Prostate gland (tissue), 2 donors: Measurements from ENCODE around the gene CCDC121. TPM values are rescaled to one million over a fixed set of nuclear protein-coding genes. Genes with fewer than 3 reads are reported as not detected.

Experiments
- DNase-seq: peaks from one replicate; pipeline ENCODE4 v3.0.0-alpha.2; 2019; ENCODE audit warnings: low spot score
- H3K27ac ChIP-seq, 2 donors: fragments of 200-600 bp; sonication (generic); 2 replicates each; pipeline ENCODE4 v1.5.1; 2017 to 2019
- H3K27me3 ChIP-seq: fragments of 200-600 bp; sonication (generic); replicated peaks from 2 replicates; pipeline ENCODE4 v1.5.1; 2019; ENCODE audit not compliant: insufficient read depth
- H3K36me3 ChIP-seq, 2 donors: fragments of 200-600 bp; sonication (generic); 1 replicate in 1 of 2; 2 replicates in 1 of 2; pipeline versions ENCODE4 v1.5.1 to v1.8.1; 2017 to 2019
- H3K4me1 ChIP-seq: fragments of 200-600 bp; sonication (generic); replicated peaks from 2 replicates; pipeline ENCODE4 v1.5.1; 2019
- H3K4me3 ChIP-seq, 2 donors: fragments of 200-600 bp; sonication (generic); 2 replicates each; pipeline ENCODE4 v1.5.1; 2017 to 2019
- H3K9me3 ChIP-seq: fragments of 200-600 bp; sonication (generic); 2 replicates; pipeline ENCODE4 v1.5.1; 2017
- CTCF ChIP-seq, 4 experiments: fragments of 200-600 bp in 2 of 4; fragments of 450-650 bp in 2 of 4; sonication (generic) in 2 of 4; IDR thresholded peaks; 1 replicate in 3 of 4; 2 replicates in 1 of 4; pipeline ENCODE4 v1.5.1; 2016 to 2019; ENCODE audit warnings: antibody characterized with exemption in 4 of 4, mild to moderate bottlenecking in 2 of 4, moderate library complexity in 2 of 4
- POLR2A ChIP-seq: fragments of 450-650 bp; IDR thresholded peaks from one replicate; pipeline ENCODE4 v1.6.1; 2016; ENCODE audit warnings: antibody characterized with exemption, mild to moderate bottlenecking
- POLR2AphosphoS5 ChIP-seq: sonication (generic); formaldehyde crosslinking; IDR thresholded peaks from one replicate; pipeline ENCODE4 v1.6.1; 2017; ENCODE audit warnings: antibody characterized with exemption
- WGBS: methylation state at CpG from one replicate; pipeline ENCODE4 v1.1.5; 2018; 5-methylcytosine and 5-hydroxymethylcytosine counted together
- intact Hi-C: fragments of 100-400 bp; cut with DNase I; formaldehyde crosslinking; loops from one replicate; pipeline ENCODE4 v1.14.2; 2022
- total RNA-seq, 2 donors: library from RNA; depleted of rRNA; stranded (reverse); fragments of >200 nt; gene quantifications; one replicate each; pipeline ENCODE4 v1.1.0, GENCODE V29; 2016

Gene CCDC121
- total RNA-seq = 1 to 10 TPM; 6.2 to 8.3 TPM

GRCh38 chr2:27628767-27629709, at the start of gene CCDC121, which contains the start of gene GPN1:
Gene CCDC121, minus strand, starts transcription at chr2:27629012. Its CDS starts 1,213 bp downstream, at chr2:27627799.
Gene GPN1, plus strand, starts transcription at chr2:27629050. Its CDS starts 9 bp downstream, at chr2:27629059.
- WGBS = under 1% methylated on average over 44 of the region's 44 CpGs
- Histone ChIP-seq H3K36me3 (no peaks in the 10 kb centered on the region), H3K27ac (peak within 1 kb of the TSS; percentile 82 to 85), H3K9me3 (no peaks in the 10 kb centered on the region), H3K4me3 (peak within 1 kb of the TSS; percentile 69 to 79), H3K27me3 (no peaks in the 10 kb centered on the region), H3K4me1 (peaks cover 11% of the 10 kb centered on the region)
- intact Hi-C loops = no loop called here
- TF ChIP-seq POLR2AphosphoS5 (peak; percentile 94), POLR2A (peak; percentile 82), CTCF (IDR thresholded peaks at IDR 0.05) (peak in 1 of 4 experiments; percentile 16)
- DNase-seq = peak; percentile 80

GRCh38 chr2:27672723-27673486, 44.1 kb upstream of the CCDC121 start:
- intact Hi-C loops = no loop called here
- TF ChIP-seq CTCF (IDR thresholded peaks at IDR 0.05) (no peak), POLR2AphosphoS5 (no peak), POLR2A (no peak)
- H3K4me3 ChIP-seq = no peak overlapping the region
- H3K9me3 ChIP-seq = no peaks in the 10 kb centered on the region
- no peaks in the 10 kb centered on the region for H3K27me3 ChIP-seq
- H3K36me3 ChIP-seq = peaks cover 3 to 6% of the 10 kb centered on the region in 2 donors
- no peak overlapping the region for H3K27ac ChIP-seq
- WGBS = 72% methylated on average over 5 of the region's 5 CpGs
- no peaks in the 10 kb centered on the region for H3K4me1 ChIP-seq
- no peak for DNase-seq

GRCh38 chr2:27671235-27671634, 42.4 kb upstream of the CCDC121 start:
- H3K9me3 ChIP-seq = no peaks in the 10 kb centered on the region
- 92% methylated on average over 4 of the region's 4 CpGs for WGBS

GRCh38 chr2:27667446-27667845, 38.6 kb upstream of the CCDC121 start:
- Histone ChIP-seq H3K9me3 (no peaks in the 10 kb centered on the region), H3K4me1 (peaks cover 4% of the 10 kb centered on the region), H3K27ac (no peak overlapping the region), H3K36me3 (peaks cover 3 to 6% of the 10 kb centered on the region in 2 donors), H3K4me3 (no peak overlapping the region), H3K27me3 (no peaks in the 10 kb centered on the region)
- TF ChIP-seq POLR2A (no peak), POLR2AphosphoS5 (no peak), CTCF (IDR thresholded peaks at IDR 0.05) (no peak)
- no peak for DNase-seq
- intact Hi-C loops = no loop called here
- 81% methylated on average over 1 of the region's 1 CpG for WGBS

More at GRCh38 chr2:27671235-27671634, 42.4 kb upstream of the CCDC121 start:
- Histone ChIP-seq H3K27ac (no peak overlapping the region), H3K4me1 (no peaks in the 10 kb centered on the region), H3K4me3 (no peak overlapping the region), H3K36me3 (peaks cover 3 to 6% of the 10 kb centered on the region in 2 donors), H3K27me3 (no peaks in the 10 kb centered on the region)
- intact Hi-C loops = no loop called here
- no peak for TF ChIP-seq POLR2AphosphoS5
- DNase-seq = no peak
